NT2/D1 (cell line): Measurements from ENCODE around the gene CRTAC1.

ENCODE experiments used
- DNase-seq: peaks from one replicate; pipeline ENCODE4 v3.0.0-alpha.2; 2011; ENCODE audit warnings: low read depth, low spot score
- H3K27me3 ChIP-seq: 2 replicates; pipeline ENCODE4 v1.6.0; 2011; ENCODE audit warnings: mild to moderate bottlenecking; ENCODE audit not compliant: insufficient read length, insufficient read depth
- H3K36me3 ChIP-seq: 2 replicates; pipeline ENCODE4 v1.6.1; 2011; ENCODE audit warnings: mild to moderate bottlenecking, low read length, mixed read lengths; ENCODE audit not compliant: insufficient read depth, insufficient read length
- H3K4me1 ChIP-seq: 2 replicates; pipeline ENCODE4 v1.5.1; 2011; ENCODE audit not compliant: insufficient read depth, insufficient read length
- H3K4me3 ChIP-seq: 2 replicates; pipeline ENCODE4 v1.5.1; 2011; ENCODE audit warnings: low read depth; ENCODE audit not compliant: insufficient read length
- H3K9ac ChIP-seq: 2 replicates; pipeline ENCODE4 v1.6.0; 2011; ENCODE audit warnings: low read depth; ENCODE audit not compliant: insufficient read length
- H3K9me3 ChIP-seq: 2 replicates; pipeline ENCODE4 v1.5.1; 2011; ENCODE audit warnings: mild to moderate bottlenecking, low read length; ENCODE audit not compliant: insufficient read depth
- SUZ12 ChIP-seq: IDR thresholded peaks from 2 replicates; pipeline ENCODE4 v1.6.1; 2011; ENCODE audit not compliant: insufficient read length, insufficient read depth; ENCODE audit errors: extremely low read depth
- YY1 ChIP-seq: IDR thresholded peaks from 2 replicates; pipeline ENCODE4 v1.6.1; 2011; ENCODE audit not compliant: insufficient read length, insufficient read depth
- ZNF274 ChIP-seq: IDR thresholded peaks from 2 replicates; pipeline ENCODE4 v1.6.1; 2011; ENCODE audit warnings: mild to moderate bottlenecking, low read depth, low read length

CRTAC1 gene

GRCh38 chr10:97865488-97865887 is 164.9 kb downstream of the CRTAC1 start:
- DNase-seq, result no peak
- Histone ChIP-seq H3K27me3 (no peaks in the 10 kb centered on the region), H3K4me1 (peaks cover 17% of the 10 kb centered on the region), H3K36me3 (no peaks in the 10 kb centered on the region), H3K4me3 (no peak overlapping the region), H3K9ac (no peak overlapping the region), H3K9me3 (no peaks in the 10 kb centered on the region)
- TF ChIP-seq YY1, result no peak
- no peak for TF ChIP-seq ZNF274
- TF ChIP-seq SUZ12, result no peak

- no peak for DNase-seq
- Histone ChIP-seq H3K4me3 (no peak overlapping the region), H3K27me3 (no peaks in the 10 kb centered on the region), H3K9ac (no peak overlapping the region), H3K4me1 (peaks cover 8% of the 10 kb centered on the region), H3K36me3 (no peaks in the 10 kb centered on the region), H3K9me3 (no peaks in the 10 kb centered on the region)
- TF ChIP-seq YY1 (no peak), SUZ12 (no peak), ZNF274 (no peak)
These were observed 166.6 kb downstream of the CRTAC1 start for GRCh38 chr10:97863808-97864207.

- H3K27me3 ChIP-seq, result no peaks in the 10 kb centered on the region
- no peak for TF ChIP-seq YY1
- TF ChIP-seq SUZ12, result no peak
- TF ChIP-seq ZNF274, result no peak
- peaks cover 8% of the 10 kb centered on the region for H3K4me1 ChIP-seq
- no peak overlapping the region for H3K9ac ChIP-seq
- H3K9me3 ChIP-seq, result no peaks in the 10 kb centered on the region
- no peak for DNase-seq
- H3K4me3 ChIP-seq, result no peak overlapping the region
- H3K36me3 ChIP-seq, result no peaks in the 10 kb centered on the region
These were observed 168.5 kb downstream of the CRTAC1 start for GRCh38 chr10:97861924-97862323.

GRCh38 chr10:97861097-97861750 is 169.2 kb downstream of the CRTAC1 start:
- no peak for DNase-seq
- Histone ChIP-seq H3K4me1 (peaks cover 8% of the 10 kb centered on the region), H3K4me3 (no peak overlapping the region), H3K9ac (no peak overlapping the region), H3K36me3 (no peaks in the 10 kb centered on the region), H3K9me3 (no peaks in the 10 kb centered on the region), H3K27me3 (no peaks in the 10 kb centered on the region)
- TF ChIP-seq SUZ12, result no peak
- TF ChIP-seq ZNF274, result no peak
- no peak for TF ChIP-seq YY1

GRCh38 chr10:97858001-97858439 is 172.4 kb downstream of the CRTAC1 start:
- Histone ChIP-seq H3K4me3 (no peak overlapping the region), H3K27me3 (peaks cover 13% of the 10 kb centered on the region), H3K4me1 (peaks cover 6% of the 10 kb centered on the region), H3K36me3 (no peaks in the 10 kb centered on the region), H3K9me3 (no peaks in the 10 kb centered on the region), H3K9ac (no peak overlapping the region)
- DNase-seq, result no peak
- TF ChIP-seq SUZ12 (no peak), YY1 (no peak), ZNF274 (no peak)

DNA sequence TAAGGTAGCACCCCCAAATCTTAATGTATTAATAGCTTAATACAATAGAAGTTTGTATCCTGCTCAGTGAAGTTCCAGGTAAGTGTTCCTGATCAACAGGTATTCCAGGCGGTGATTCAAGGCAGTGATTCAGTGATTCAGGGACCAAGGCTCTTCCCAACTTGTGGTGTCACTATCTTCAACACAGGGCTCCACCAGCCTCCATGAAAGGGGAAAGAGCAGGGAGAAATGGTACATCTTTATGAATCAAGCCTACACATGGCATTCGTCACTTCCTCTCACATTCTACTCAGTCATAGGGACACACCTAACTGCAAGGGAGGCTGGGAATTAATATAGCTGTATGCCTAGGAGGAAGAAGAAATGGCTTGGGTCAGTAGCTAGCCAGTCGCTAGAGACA is 175.7 kb downstream of the CRTAC1 start:
- TF ChIP-seq ZNF274 (no peak), YY1 (no peak), SUZ12 (no peak)
- Histone ChIP-seq H3K9me3 (no peaks in the 10 kb centered on the region), H3K4me1 (no peaks in the 10 kb centered on the region), H3K4me3 (no peak overlapping the region), H3K27me3 (peaks cover 42% of the 10 kb centered on the region), H3K36me3 (no peaks in the 10 kb centered on the region), H3K9ac (no peak overlapping the region)
- DNase-seq, result no peak

DNA sequence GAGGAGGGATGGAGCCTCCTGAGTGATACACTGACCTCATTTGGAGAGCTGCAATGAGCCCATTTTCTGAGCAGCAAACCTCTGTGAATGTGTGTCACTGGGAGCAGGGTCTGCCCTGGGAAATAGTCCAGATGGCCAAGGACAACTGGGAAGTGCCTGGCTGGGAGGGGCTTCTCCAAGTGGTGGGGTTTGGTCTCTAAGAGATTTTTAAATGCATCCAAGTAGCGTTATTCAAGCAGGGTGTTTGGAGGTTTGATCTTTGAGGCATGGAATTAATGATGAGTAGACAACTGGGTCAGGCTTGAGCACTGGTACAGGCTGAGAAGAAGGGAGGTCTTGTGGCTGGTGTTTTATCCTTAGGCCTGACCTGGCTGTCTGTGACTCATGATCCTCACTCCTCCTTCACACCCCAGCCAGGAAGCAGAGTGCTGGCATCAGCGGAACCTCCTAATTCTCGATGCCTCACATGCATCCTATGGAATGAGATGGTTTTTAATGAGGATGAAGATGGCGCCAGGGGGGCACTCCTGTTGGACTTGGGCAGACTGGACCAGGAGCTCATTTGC is 177.5 kb downstream of the CRTAC1 start:
- no peak overlapping the region for H3K9ac ChIP-seq
- no peaks in the 10 kb centered on the region for H3K4me1 ChIP-seq
- DNase-seq, result no peak
- peaks cover 58% of the 10 kb centered on the region for H3K27me3 ChIP-seq
- no peak overlapping the region for H3K4me3 ChIP-seq
- no peaks in the 10 kb centered on the region for H3K36me3 ChIP-seq
- no peak for TF ChIP-seq SUZ12
- no peaks in the 10 kb centered on the region for H3K9me3 ChIP-seq

GRCh38 chr10:97852277-97852676 is 178.1 kb downstream of the CRTAC1 start:
- no peak for TF ChIP-seq ZNF274
- no peaks in the 10 kb centered on the region for H3K4me1 ChIP-seq
- no peaks in the 10 kb centered on the region for H3K36me3 ChIP-seq
- H3K4me3 ChIP-seq, result no peak overlapping the region
- H3K9me3 ChIP-seq, result no peaks in the 10 kb centered on the region
- no peak for DNase-seq
- no peak overlapping the region for H3K9ac ChIP-seq
- H3K27me3 ChIP-seq, result peaks cover 59% of the 10 kb centered on the region
